Activated naive CD4-positive, alpha-beta T cell (primary cell): ENCODE measurements around the gene LRP11.
A peak's percentile ranks its signal among the peaks of the same experiment; 100 is the strongest.
"Not testable (repeated sequence)": the region's sequence is repeated elsewhere in the genome, so short reads cannot be mapped to it uniquely, and the experiment has no call there.

ENCODE experiments used
- DNase-seq, 4 experiments: peaks; one replicate each; lab custom pipeline; 2025; lab: John Stamatoyannopoulos, UW

LRP11 gene, protein sequence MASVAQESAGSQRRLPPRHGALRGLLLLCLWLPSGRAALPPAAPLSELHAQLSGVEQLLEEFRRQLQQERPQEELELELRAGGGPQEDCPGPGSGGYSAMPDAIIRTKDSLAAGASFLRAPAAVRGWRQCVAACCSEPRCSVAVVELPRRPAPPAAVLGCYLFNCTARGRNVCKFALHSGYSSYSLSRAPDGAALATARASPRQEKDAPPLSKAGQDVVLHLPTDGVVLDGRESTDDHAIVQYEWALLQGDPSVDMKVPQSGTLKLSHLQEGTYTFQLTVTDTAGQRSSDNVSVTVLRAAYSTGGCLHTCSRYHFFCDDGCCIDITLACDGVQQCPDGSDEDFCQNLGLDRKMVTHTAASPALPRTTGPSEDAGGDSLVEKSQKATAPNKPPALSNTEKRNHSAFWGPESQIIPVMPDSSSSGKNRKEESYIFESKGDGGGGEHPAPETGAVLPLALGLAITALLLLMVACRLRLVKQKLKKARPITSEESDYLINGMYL

DNA sequence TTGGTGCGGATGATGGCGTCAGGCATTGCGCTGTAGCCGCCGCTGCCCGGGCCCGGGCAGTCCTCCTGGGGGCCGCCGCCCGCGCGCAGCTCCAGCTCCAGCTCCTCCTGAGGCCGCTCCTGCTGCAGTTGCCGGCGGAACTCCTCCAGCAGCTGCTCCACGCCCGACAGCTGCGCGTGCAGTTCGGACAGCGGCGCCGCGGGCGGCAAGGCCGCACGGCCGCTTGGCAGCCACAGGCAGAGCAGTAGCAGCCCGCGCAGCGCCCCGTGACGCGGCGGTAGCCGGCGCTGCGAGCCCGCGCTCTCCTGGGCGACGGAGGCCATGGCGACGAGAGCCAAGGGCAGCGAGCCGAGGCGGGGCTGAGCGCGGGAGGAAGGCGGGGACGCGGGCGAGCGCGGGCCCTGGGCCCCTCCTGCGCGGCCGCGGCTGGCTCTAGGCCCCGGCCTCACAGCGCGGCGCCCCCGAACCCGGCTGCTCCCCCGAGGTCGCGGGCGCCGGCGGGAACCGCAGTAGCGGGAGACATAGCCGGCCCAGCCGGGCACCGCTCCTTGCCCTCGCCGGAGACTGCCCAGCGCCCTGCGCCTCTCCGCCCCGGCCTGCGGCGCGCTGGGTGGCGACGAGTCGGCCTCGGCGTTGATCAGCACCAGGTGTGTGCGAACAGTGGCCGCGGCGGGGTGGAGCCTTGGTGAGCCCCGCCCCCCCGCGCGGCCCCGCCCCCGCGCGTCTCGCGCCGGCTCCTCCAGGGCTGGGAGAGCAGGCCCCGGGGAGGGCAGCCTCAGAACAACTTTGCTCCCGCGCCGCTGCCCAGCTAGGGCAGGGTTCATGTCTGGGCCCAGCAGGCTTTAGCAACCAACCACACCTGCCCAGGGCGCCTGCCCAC, at the start of gene LRP11:
TSS of gene LRP11 (minus strand) at position 662 of the 880 bp plus-strand sequence. CDS start at position 323, 339 bp downstream.
- peak; percentile 49 to 79 (median 62) for DNase-seq

DNA sequence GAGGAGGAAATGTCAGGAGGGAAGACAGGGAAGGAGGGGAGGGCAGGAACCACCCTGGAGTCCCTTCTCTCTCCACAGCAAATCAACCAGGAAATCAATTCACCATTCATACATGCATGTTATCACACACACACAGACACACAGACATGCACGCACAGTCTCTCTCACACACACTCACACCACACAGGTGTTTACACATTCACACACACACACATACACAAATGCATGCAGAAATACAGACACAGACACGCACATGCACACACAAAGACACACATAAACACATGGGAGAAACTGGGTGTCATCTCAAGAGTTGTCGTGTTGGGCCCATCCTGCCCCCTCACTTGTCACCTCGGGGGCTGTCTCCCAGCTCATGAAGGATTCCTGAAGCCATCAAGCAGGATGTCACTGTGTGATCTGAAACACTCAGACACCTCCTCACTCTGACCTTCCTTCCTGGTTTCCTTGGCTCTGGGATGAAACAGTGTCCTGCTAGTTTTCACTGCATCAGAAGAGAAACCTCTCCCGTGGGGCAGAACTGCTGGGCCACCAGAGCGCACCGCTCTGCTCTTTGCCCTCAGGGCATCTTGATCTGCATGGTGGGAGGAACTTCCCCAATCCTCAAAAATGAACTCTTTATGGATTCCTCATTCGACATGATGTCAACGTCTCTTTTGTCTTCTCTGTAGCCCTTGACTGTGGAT, 49.5 kb upstream of the LRP11 start:
- DNase-seq, result no peak

DNA sequence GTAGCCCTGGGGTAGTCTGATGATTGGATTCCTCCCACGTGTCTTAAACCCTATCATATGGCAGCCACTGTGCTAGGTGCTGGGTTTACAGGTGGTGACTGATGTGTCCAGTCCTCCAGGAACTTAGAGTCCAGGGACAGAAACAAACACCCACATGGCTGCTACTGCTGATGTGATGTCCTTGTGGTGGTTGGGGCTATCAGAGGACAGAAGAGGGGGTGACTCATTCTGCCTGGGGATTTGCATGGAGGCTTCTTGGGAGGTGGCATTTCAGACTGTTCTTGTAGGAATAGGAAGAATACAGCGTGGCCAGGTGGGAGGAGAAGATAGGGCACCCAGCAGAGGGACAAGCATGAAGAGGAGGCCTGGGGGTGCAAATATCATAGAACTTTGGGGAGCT, 48.9 kb upstream of the LRP11 start:
- DNase-seq, result no peak

DNA sequence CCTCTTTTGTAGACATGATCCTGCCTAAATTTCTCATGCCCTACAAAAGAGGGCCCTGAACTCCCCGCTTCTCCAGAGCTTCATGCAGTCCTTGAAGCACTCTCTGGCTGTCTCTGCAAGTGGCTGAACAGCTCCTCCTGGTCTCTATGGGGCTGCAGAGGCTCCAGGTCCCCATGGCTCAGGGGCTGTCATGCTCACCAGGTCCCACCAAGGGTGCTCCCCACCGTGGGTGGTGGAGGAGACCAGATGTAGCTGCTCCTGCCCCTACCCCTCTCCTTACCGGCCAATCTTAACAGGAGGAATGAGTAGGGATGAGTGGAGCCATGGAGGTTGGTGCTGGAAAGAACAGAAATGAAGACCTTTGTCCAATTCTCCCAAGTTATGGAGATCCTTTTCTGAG, 48.5 kb upstream of the LRP11 start:
- DNase-seq, result not testable (repeated sequence)

DNA sequence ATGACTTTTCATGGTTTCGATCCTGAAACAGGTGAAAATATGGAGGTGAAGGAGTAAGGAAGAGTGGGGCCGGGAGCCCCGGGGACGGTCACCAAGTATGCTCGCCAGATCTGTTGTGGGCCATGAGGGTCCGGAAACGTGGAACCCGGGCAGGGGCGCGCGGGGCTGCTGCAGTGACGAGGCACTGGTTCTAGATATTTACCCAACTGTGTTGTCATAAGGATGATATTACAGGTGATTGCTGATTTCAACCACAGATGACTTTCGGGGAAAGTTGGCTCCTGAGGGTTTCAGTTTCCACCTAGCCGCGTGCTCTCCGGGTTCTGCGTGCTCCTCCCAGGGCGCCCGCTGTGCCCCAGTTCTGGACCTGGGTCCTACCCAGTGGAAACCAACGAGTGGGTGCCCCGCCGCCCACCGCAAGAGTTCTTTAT, 46.6 kb upstream of the LRP11 start:
- DNase-seq, result no peak

DNA sequence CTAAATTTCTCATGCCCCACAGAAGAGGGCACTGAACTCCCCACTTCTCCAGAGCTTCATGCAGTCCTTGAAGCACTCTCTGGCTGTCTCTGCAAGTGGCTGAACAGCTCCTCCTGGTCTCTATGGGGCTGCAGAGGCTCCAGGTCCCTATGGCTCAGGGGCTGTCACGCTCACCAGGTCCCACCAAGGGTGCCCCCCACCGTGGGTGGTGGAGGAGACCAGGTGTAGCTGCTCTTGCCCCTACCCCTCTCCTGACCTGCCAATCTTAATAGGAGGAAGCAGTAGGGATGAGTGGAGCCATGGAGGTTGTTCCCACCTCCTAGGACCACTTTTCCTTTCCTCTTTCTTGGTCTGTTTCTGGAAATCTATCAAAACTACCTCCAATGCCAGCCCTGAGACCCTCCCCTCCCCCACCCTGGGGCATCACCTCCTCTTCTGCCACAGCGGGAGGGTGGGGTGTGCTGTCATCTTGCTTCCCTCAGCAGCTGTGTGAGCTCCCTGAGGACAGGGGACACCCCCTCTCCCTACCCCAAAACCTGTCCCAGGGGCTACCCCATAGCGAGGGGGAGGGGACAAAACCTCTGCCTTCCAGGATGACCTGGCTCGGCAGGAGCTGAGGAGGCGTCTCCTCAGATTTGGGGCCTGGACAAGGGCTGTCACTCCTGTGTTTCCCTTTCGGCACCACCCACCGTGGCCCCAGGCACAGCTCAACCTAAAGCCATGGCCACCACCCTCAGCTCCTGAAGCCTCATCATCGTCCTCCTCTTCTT, 45.7 kb upstream of the LRP11 start:
- DNase-seq, result no peak

DNA sequence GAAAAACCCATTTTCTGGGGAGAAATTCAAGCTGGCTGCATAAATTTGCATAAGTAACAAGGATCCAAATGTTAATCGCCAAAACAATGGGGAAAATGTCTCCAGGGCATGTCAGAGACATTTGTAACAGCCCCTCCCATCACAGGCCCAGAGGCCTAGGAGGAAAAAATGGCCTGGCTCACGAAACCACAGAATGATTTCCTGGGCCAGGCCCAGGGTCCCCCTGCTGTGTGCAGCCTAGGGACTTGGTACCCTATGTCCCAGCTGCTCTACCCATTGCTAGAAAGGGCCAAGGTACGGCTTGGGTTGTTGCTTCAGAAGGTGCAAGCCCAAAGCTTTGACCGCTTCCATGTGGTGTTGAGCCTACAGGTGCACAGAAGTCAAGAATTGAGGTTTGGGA, 44.3 kb upstream of the LRP11 start:
- not testable (repeated sequence) for DNase-seq

DNA sequence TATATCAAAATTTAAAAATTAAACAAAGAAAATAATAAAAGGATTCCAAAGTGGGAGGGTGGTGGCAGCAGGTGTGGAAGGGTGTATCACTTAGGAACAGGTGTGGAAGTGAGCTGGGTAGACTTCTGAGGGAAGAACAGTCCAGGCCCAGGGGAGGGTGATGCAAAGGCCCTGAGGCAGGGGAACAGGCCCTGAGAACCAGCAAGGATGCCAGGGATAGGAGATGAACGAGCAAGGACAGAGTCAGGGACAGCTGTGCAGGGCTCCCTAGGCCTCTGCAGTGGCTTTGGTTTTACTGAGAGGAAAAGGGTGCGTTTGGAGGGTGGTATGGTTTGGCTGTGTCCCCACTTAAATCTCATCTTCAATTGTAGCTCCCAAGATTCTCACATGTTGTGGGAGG, 43.2 kb upstream of the LRP11 start:
- DNase-seq, result no peak

DNA sequence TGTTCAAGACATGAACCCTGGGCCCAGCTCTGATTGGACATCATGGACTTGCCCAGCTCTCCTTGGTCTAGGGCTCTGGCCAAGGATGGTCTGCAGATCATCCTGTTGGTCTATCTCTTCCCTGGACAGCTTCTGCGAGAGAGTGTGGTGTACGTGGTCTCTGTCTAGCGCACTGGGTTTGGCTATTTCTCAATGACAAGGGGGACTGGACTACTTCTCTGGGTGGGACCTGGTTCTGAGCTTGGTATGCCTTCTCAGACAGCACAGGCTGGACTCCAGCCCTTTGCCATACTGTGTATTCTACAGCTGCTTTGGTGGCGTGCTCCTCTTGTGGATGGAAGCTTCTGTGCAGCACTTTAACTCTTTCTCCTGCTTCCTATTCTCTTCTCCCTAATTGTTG, 42.2 kb upstream of the LRP11 start:
- DNase-seq, result no peak

DNA sequence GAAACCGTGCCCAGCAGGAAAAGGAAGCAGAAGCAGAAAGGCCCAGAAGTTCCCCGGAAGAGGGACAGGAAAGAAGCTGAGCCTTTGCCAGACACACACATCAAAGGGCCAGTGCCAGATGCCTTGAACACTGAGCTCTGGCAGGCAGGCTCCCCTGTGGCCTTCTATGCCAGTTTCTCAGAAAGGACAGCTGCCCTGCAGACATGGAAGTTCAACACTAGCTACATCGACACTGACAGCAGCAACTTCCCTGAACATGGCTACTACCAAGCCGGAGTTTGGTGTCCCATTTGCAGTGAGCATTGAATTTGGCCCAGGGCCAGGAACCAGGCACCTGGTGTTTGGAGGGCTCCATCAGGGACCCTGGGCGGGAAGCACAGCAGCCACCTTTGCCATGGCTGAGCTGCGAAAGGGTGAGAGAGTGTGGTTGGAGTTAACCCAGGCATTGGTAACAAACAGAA, 41.8 kb upstream of the LRP11 start:
- DNase-seq, result no peak

DNA sequence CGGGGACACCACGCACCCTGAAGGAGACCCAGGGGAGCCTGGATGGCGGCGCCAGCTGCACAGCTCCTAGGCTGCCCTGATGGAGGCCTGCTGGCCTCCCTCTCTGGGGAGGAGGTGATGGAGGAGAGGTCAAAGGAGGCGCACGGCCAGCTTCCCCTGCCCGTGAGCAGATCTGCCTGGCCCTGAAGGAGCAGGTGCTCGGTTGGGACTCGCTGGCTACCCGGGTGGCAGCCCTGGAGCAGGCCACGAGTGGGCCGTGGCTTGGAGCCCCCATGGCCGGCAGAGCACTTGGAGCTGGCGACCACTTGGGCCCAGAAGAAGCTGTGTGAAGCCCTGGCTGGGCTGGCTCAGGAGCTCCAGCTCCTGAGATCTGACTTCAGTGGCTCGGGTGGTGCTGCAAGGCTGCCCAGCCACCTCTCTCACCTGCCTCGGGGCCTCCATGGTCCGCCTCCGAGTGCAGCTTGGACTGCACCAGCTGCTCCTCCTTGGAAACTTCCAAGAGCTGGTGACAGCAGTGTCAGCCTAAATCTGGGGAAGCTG, 41.3 kb upstream of the LRP11 start:
- DNase-seq, result no peak

DNA sequence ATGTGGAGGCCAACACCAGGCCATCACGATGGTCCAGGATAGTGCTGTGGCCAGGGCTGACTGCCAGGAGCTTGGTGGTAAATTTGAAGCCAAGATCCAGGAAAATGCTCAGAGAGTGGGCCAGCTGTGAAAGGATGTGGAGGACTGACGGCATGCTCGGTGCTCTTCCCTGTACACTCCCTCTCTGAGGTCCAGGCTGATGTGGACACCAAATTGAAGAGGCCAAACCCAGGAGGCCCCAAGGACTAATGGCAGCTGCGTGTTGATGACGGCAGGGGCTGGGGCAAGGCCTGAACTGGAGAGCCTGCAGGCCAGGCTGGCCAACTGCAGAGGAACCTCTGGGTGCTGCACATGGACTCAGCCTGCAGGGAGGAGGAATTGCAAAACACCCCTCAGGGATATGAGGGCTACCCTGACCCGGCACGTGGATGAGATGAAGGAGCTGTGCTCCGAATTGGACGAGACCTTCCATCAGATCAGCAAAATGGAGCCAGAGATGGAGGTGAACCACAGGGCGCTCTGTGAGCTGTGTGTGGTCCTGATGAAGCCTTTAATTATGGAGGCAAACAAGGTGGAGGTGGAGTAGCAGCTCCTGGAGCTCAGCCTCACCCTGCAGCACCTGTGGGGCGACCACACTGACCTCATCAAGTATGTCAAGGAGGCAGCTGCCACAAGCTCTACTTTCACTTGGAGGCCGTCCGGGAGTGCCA, 40.7 kb upstream of the LRP11 start:
- no peak for DNase-seq

DNA sequence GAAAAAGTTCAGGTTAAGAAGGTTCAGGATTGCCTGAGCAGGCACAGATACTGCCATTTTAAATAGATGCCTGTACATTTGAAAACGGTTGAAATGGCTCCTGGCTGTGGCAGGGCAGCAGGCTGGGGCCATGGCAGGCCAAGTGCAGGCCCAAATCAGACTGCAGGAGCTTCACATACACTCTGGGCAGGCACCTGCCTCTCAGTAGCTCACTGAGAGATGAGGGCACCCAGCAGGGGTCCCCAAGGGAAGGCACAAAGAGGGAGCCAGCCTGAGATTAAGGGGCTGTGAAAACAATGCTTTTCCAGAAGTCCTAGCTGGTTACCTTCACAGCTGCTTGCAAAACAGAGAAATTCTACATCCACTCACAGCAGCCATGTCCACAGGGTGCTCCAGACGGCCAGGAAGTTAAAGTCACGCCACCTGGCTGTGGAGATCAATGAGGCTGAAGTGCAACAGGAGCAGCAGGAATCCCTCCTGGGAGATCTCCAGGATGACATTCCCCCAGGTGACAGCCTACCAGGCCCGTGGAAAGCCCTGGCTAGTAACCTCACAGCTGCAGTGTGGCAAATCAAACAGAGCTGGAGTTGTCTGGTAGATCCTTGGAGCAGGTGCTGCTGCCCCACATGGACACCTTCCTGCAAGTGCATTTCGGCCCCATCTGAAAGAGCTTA, 39.9 kb upstream of the LRP11 start:
- no peak for DNase-seq

DNA sequence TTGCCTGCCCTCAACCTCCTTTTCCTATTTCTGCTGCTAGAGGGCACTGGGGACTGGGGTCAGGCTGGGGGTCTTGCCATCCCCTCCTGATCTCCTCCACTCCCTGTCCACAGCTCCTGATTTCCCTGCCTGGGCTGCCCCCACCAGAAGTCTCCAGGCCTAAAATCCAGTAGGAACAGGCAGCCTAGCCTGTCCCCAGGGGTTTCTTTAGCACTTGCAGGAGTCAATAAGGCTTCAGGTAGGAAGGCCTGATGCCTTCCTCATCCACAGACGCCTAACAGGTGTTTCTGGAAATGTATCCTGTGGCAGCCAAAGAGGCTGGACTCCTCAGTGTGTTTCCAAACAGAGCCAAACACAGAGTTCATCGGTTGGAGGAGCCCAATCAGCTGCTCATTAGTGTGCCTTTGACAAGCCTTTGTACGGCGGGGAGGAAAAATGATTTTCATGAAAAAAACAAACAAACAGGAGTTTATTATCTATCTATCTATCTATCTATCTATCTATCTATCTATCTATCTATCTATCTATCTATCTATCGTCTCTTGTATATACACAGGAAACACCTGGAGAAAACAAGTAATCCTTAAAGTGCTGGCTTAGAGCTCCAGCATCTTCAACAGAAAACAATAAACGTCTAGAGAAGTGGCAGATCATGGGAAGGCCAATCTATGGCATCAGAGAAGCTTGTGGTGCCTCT, 37.4 kb upstream of the LRP11 start:
- DNase-seq, result no peak

DNA sequence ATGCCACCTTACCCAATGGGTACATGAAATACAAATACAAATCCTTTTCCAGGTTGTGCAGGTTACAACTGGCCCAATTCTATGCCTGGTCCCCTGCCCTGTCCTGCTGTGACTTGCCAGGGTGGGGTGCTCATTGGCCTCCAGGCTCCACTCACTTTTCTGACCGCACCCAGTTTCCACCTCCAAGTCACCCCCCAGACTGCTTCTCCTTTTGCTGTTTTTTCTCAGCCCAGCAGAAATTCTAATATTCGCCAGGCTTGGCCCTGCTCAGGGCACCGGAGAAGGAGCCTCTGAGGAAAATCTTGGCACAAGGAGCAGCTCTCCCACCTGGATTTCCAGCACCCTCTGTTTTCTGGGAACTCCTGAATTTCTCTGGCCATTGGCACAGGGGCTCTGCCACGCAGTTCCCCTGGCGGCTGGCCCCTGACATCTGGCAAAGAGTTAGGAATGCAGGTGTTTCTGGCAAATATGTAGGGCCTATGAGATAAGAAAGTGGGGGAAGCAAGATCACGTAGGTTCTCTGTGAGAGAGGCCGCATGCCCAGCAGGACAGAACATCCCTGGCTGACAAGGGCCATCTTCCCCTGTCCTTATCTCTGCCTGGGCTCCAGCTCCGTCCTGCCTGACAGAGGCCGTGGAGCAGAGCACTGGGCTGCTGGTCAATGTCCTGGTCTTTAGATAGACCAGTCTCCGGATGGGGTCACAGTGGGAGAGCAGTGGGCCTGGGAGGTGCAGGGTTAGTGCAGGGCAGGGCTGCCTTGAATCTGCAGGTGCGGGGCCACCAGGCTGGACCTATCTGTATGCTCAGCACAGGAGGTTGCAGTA, 36.7 kb upstream of the LRP11 start:
- DNase-seq, result no peak

DNA sequence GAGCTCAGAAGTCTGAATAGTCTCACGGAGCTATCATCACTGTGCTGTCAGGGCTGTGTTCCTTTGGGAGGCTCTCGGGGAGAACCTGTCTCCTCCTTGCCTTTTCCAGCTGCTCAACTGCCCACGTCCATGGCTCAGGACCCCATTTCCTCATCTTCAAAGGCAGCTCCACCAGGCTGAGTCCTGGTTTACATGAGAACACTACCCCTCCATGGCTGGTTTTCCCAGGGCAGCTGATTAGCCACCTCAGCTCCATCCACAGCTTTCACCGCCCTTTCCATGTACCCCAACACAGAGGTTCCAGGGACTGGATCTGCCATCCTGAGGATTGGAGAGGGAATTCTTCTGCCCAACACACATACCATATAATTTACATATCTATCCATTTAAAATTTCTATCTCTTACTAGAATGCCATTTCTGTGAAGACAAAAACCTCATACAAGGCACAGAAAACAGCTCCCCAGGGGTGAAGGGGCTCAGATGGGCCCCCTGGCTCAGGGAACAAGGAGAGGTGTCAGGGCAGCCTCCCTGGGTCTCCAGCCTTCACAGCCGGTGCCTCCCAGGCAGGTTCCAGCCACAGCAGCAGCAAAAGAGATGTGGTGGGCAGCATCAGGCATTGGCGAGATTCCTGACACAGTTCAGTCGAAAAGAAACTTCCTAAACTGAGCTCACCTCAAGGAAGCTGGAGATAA, 35.9 kb upstream of the LRP11 start:
- no peak for DNase-seq

DNA sequence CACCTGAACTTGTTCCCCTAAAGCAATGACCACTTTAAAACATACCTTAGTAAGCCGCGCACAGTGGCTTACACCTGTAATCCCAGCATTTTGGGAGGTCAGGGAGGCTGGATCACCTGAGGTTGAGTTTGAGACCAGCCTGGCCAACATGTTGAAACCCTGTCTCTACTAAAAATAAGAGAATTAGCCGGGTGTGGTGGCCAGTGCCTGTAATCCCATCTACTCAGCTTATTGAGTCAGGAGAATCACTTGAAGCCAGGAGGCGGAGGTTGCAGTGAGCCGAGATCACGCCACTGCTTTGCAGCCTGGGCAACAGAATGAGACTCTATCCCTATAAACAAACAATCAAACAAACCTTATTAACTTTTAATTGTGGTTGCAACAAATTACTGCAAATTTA, 35.3 kb upstream of the LRP11 start:
- no peak for DNase-seq

DNA sequence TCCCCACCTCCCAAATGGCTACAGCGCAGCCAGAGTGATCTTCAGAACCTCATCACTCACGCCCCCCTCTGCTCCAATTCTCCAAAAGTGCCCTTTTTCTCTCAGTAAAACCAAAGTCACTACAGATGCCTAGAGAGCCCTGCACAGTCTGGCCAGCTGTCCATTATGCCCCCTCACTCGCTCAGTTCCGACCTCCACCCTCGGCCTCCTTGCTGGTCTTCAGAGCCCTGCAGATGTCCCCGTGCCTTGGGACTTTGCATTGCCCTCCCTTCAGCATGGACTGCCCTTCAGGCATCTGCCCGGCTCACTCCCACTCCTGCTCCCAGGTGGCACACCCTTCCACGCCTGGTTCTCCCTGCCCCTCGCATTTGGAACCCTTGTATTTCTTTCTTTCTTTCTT, 34.8 kb upstream of the LRP11 start:
- DNase-seq, result no peak
